ENCODE data around the gene TGM1. TPM values are rescaled to one million over a fixed set of nuclear protein-coding genes. Genes with fewer than 3 reads are reported as not detected.
"Not testable (repeated sequence)": the region's sequence is repeated elsewhere in the genome, so short reads cannot be mapped to it uniquely, and the experiment has no call there.

TGM1 gene
- total RNA-seq, 3 donors from 2014 or later: 2.6 to 8.1 (median 2.6) TPM

DNA sequence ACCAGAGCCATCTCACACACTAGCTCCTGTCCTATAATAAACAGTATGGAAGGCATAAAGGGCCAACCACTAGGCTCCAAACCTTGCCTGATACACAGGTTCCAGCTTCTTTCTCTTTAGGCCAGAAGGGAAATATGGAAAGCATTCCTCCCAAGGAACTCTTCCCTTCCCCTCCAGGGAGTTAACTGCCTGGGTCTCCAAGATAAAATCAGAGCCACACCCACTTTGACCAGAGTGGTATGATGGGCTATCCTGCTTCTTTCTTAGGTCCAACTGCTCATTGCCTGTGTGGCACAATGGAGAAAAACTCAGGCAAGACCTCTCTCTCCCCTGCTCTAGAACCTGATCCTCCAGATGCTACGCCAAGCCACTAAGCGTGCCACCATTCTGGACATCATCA is 55.4 kb downstream of the TGM1 start:
- peaks cover 42% of the 10 kb centered on the region for H3K4me1 Mint-ChIP-seq (ENCODE audit: low read depth)
- peaks cover 53% of the 10 kb centered on the region for H3K36me3 Mint-ChIP-seq (ENCODE audit: insufficient read depth)
- H3K9me3 Mint-ChIP-seq: no peaks in the 10 kb centered on the region
- no peak for DNase-seq
- no peak overlapping the region for H3K4me3 Mint-ChIP-seq
- no peaks in the 10 kb centered on the region for H3K27me3 Mint-ChIP-seq (ENCODE audit: low read depth)
- no peak for ATAC-seq

DNA sequence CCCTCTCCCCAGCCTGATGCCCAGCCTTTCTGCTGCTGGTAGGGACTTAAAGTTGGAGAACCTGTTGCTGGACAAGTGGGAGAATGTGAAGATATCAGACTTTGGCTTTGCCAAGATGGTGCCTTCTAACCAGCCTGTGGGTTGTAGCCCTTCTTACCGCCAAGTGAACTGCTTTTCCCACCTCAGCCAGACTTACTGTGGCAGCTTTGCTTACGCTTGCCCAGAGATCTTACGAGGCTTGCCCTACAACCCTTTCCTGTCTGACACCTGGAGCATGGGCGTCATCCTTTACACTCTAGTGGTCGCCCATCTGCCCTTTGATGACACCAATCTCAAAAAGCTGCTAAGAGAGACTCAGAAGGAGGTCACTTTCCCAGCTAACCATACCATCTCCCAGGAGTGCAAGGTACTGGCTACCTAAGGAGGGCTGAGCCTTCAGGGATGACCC is 55.8 kb downstream of the TGM1 start:
- DNase-seq (no peak), ATAC-seq (no peak)
- peaks cover 39% of the 10 kb centered on the region for H3K4me1 Mint-ChIP-seq (ENCODE audit: low read depth)
- peaks cover 56% of the 10 kb centered on the region for H3K36me3 Mint-ChIP-seq (ENCODE audit: insufficient read depth)
- H3K4me3 Mint-ChIP-seq: no peak overlapping the region
- no peaks in the 10 kb centered on the region for H3K9me3 Mint-ChIP-seq
- H3K27me3 Mint-ChIP-seq (ENCODE audit: low read depth): no peaks in the 10 kb centered on the region

DNA sequence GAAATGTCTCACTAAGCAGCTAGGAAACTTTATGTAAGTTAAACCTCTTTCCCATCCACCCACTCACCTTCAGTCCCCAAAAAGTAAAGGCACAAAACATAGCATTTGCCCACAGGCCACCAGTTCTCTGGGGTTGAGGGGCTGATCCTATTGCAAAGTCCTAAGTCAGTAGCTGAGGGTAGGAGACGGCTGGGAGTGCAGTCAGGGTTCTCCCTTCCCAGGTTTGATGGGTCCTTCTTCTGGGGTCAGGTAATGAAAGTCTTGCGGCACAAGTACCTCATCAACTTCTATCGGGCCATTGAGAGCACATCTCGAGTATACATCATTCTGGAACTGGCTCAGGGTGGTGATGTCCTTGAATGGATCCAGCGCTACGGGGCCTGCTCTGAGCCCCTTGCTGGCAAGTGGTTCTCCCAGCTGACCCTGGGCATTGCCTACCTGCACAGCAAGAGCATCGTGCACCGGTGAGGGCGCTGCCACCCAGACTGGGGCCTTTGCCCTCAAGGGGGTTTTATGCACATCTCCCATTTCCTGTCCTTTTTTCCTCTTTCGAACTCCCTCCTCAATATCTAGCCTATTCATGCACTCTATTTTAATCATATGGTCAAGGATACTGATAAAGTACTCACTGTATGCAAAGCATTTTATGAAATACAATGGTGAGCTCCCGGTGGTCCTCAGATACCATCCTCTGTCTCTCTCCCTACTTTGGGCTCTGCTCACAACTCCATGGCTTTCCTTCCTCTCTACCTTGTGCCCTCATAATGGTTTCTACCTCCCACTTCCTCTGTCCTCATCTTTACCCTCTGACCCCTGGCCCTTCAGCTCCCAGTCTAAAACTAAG is 56.5 kb downstream of the TGM1 start:
- peaks cover 60% of the 10 kb centered on the region for H3K36me3 Mint-ChIP-seq (ENCODE audit: insufficient read depth)
- no peaks in the 10 kb centered on the region for H3K9me3 Mint-ChIP-seq
- no peak for DNase-seq
- peaks cover 34% of the 10 kb centered on the region for H3K4me1 Mint-ChIP-seq (ENCODE audit: low read depth)
- H3K27me3 Mint-ChIP-seq (ENCODE audit: low read depth): no peaks in the 10 kb centered on the region
- no peak for ATAC-seq
- no peak overlapping the region for H3K4me3 Mint-ChIP-seq

DNA sequence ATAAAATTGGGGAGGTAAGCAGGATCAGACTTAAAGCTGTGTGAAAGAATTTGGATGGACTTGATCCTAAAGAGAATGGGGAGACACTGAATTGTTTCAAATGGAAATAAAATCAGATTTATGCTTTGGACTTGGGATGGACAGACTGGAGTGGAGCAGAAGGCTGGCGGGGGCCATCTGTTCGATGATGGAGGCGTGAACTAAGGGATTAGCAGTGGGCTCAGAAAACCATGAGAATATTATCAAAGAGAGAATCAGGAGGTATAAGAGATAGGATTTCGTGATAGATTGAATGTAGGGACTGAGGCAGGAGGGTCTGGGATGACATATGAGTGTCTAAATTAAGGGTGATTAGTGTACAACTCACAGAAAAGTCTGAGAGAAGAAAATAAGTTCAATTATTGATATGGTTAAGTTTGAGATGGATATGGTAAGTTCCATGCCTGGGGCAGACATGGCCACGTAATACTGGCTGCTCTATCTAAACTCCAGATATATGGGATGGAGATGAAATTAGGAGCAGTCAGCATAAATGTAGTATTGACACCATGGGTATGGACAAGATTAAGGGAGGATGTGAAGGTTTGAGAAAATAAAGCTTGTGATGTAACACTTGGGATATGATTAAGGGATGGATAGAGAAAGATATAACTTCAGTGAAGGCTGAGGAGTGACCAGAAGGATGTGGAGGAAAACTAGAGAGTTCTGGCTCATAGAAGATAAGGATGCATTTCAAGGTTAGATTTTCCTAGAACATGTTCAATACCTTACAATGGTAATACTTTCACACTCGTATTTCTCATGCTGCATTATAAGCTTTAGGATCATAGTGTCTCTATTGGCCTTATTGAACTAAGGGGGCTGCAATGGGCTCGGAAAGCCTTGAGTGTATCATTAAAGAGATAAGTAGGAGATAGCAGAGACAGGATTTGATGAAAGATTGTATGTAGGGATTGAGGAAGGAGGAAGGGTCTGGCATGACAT is 58.5 kb downstream of the TGM1 start:
- ATAC-seq (no peak), DNase-seq (no peak)
- Mint-ChIP-seq H3K27me3 (ENCODE audit: low read depth) (no peaks in the 10 kb centered on the region), H3K36me3 (ENCODE audit: insufficient read depth) (peaks cover 51% of the 10 kb centered on the region), H3K4me1 (ENCODE audit: low read depth) (peaks cover 26% of the 10 kb centered on the region), H3K9me3 (no peaks in the 10 kb centered on the region), H3K4me3 (no peak overlapping the region)

DNA sequence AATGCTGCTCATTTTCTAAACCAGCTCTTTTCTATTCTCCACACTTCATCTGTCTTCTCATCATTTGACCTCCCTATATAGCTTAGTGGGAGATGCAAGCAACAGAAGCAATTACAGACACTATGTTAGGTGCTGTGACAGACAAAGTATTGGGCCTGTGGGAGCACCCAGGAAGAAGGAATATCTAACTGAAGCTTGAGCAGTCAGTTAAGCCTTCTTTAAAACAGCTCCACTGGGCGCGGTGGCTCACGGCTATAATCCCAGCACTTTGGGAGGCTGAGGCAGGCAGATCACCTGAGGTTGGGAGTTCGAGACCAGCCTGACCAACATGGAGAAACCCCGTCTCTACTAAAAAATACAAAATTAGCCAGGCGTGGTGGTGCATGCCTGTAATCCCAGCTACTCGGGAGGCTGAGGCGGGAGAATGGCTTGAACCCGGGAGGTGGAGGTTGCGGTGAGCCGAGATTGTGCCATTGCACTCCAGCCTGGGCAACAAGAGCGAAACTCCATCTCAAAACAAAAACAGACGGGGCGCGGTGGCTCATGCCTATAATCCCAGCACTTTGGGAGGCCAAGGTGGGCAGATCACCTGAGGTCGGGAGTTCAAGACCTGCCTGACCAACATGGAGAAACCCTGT is 59.6 kb downstream of the TGM1 start:
- Mint-ChIP-seq H3K36me3 (ENCODE audit: insufficient read depth) (peaks cover 55% of the 10 kb centered on the region), H3K4me1 (ENCODE audit: low read depth) (peaks cover 33% of the 10 kb centered on the region)
- ATAC-seq; H3K4me3 Mint-ChIP-seq; DNase-seq; H3K27me3 Mint-ChIP-seq (ENCODE audit: low read depth); H3K9me3 Mint-ChIP-seq: not testable (repeated sequence)

DNA sequence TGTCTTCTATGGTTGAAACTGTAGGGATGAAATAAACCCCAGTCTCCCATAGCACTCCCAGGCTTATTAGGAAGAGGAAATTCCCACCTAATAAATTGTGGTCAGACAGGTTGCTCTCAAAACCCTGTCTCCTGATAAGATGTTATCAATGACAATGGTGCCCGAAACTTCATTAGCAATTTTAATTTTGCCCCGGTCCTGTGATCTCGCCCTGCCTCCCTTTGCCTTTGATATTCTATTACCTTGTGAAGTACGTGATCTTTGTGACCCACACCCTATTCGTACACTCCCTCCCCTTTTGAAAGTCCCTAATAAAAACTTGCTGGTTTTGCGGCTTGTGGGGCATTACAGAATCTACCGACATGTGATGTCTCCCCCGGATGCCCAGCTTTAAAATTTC is 60.4 kb downstream of the TGM1 start:
- H3K4me3 Mint-ChIP-seq, ATAC-seq: not testable (repeated sequence)

More for the DNA sequence above, 60.4 kb downstream of the TGM1 start:
- H3K9me3 Mint-ChIP-seq; H3K27me3 Mint-ChIP-seq (ENCODE audit: low read depth); DNase-seq: not testable (repeated sequence)
- Mint-ChIP-seq H3K36me3 (ENCODE audit: insufficient read depth) (peaks cover 51% of the 10 kb centered on the region), H3K4me1 (ENCODE audit: low read depth) (peaks cover 33% of the 10 kb centered on the region)

Other genes starting within 250 kb of the TGM1 start
- gene CARMIL3, start 211.2 kb downstream of the TGM1 start, total RNA-seq: 1 to 10 TPM; 1.3 to 1.8 (median 1.3) TPM
- gene CPNE6, start 191.6 kb downstream of the TGM1 start, total RNA-seq: not detected
- 10 to 100 TPM; 38.7 to 69.4 (median 47.9) TPM for gene PCK2, start 168.9 kb downstream of the TGM1 start, total RNA-seq
- 10 to 100 TPM; 45.7 to 57.6 (median 50.7) TPM for gene DCAF11, start 148.4 kb downstream of the TGM1 start, total RNA-seq
- 1 to 10 TPM; 1.2 to 2.3 (median 1.4) TPM for gene NRL, start 148.2 kb downstream of the TGM1 start, total RNA-seq
- gene FITM1, start 132.5 kb downstream of the TGM1 start, total RNA-seq: 1 to 10 TPM in 1 of 3 donors, under 1 TPM in 2; 0.38 to 1.3 (median 0.69) TPM
- 100 to 1,000 TPM; 354 to 391 (median 378) TPM for gene PSME1, start 127.0 kb downstream of the TGM1 start, total RNA-seq
- 10 to 100 TPM; 15.9 to 18.9 (median 17.4) TPM for gene EMC9, start 121.6 kb downstream of the TGM1 start, total RNA-seq
- 100 to 1,000 TPM; 433 to 479 (median 471) TPM for gene PSME2, start 116.6 kb downstream of the TGM1 start, total RNA-seq
- gene RNF31, start 115.7 kb downstream of the TGM1 start, total RNA-seq: 100 to 1,000 TPM in 2 of 3 donors, 10 to 100 TPM in 1; 99.4 to 108 (median 106) TPM
- 100 to 1,000 TPM; 110 to 152 (median 121) TPM for gene IRF9, start 101.9 kb downstream of the TGM1 start, total RNA-seq
- 10 to 100 TPM; 17.4 to 24.8 (median 19.9) TPM for gene REC8, start 91.1 kb downstream of the TGM1 start, total RNA-seq
- gene IPO4, start 74.4 kb downstream of the TGM1 start, total RNA-seq: 100 to 1,000 TPM; 265 to 293 (median 265) TPM
- 10 to 100 TPM; 30.4 to 34.6 (median 33.7) TPM for gene TM9SF1, start 67.7 kb downstream of the TGM1 start, total RNA-seq
- gene TSSK4, start 57.5 kb downstream of the TGM1 start, total RNA-seq: under 1 TPM in 1 of 3 donors, not detected in 2; 0.33 TPM
- gene CHMP4A, start 49.7 kb downstream of the TGM1 start, total RNA-seq: 10 to 100 TPM; 71.7 to 85.5 (median 85.4) TPM
- gene MDP1, start 47.1 kb downstream of the TGM1 start, total RNA-seq: 10 to 100 TPM; 16.3 to 19.5 (median 18.4) TPM
- gene NEDD8, start 30.8 kb downstream of the TGM1 start, total RNA-seq: 100 to 1,000 TPM; 197 to 217 (median 205) TPM
- 10 to 100 TPM; 29.6 to 30.8 (median 29.7) TPM for gene GMPR2, start 30.2 kb downstream of the TGM1 start, total RNA-seq
- gene TINF2, start 20.6 kb downstream of the TGM1 start, total RNA-seq: 100 to 1,000 TPM in 2 of 3 donors, 10 to 100 TPM in 1; 87.2 to 110 (median 103) TPM
- gene RABGGTA, start 8.4 kb upstream of the TGM1 start, total RNA-seq: 10 to 100 TPM; 52.2 to 58.8 (median 53.4) TPM
- gene DHRS1, start 36.6 kb upstream of the TGM1 start, total RNA-seq: 1 to 10 TPM; 2.6 to 4.2 (median 3.1) TPM
- 10 to 100 TPM; 67.8 to 71.0 (median 68.0) TPM for gene NOP9, start 36.7 kb upstream of the TGM1 start, total RNA-seq
- gene CIDEB, start 44.8 kb upstream of the TGM1 start, total RNA-seq: 1 to 10 TPM; 6.5 to 7.3 (median 7.2) TPM
- 10 to 100 TPM in 2 of 3 donors, 1 to 10 TPM in 1; 9.0 to 10.8 (median 10.4) TPM for gene LTB4R2, start 47.0 kb upstream of the TGM1 start, total RNA-seq
- 1 to 10 TPM; 7.0 to 8.0 (median 7.8) TPM for gene LTB4R, start 48.3 kb upstream of the TGM1 start, total RNA-seq
- under 1 TPM; 0.43 to 0.76 (median 0.53) TPM for gene ADCY4, start 71.9 kb upstream of the TGM1 start, total RNA-seq
- 1 to 10 TPM; 5.9 to 8.0 (median 6.2) TPM for gene RIPK3, start 76.8 kb upstream of the TGM1 start, total RNA-seq
- gene NFATC4, start 105.0 kb upstream of the TGM1 start, total RNA-seq: under 1 TPM; 0.13 to 0.38 (median 0.32) TPM
- under 1 TPM in 2 of 3 donors, not detected in 1; 0.03 to 0.05 TPM for gene NYNRIN, start 135.8 kb upstream of the TGM1 start, total RNA-seq
- 1 to 10 TPM; 3.1 to 5.6 (median 3.6) TPM for gene CBLN3, start 166.5 kb upstream of the TGM1 start, total RNA-seq
- gene KHNYN, start 166.8 kb upstream of the TGM1 start, total RNA-seq: 10 to 100 TPM; 53.2 to 65.1 (median 56.5) TPM
- 10 to 100 TPM; 52.6 to 59.9 (median 59.4) TPM for gene SDR39U1, start 179.6 kb upstream of the TGM1 start, total RNA-seq
- 1 to 10 TPM in 1 of 3 donors, not detected in 2; 1.2 TPM for gene CMA1, start 245.1 kb upstream of the TGM1 start, total RNA-seq

All from activated T-cell treated with anti-CD3 and anti-CD28 coated beads, Interleukin-2, amount 50 U/mL, for 4 hours (primary cell).